ENCODE results near the gene MEF2C. TPM values are rescaled to one million over a fixed set of nuclear protein-coding genes. Genes with fewer than 3 reads are reported as not detected.

MEF2C gene
- total and polyA plus RNA-seq, 2 of the 13 experiments (the other 11 are each of a cell fraction or from before 2014, with no cell fraction given), result 0.02 TPM; not detected in 1

GRCh38 chr5:88895681-88896501, 12.9 kb upstream of the MEF2C start:
- DNase-seq (ENCODE audit: low spot score), result no peak
- WGBS (ENCODE audit: low lambda C conversion rate), result 11% methylated on average over 10 of the region's 10 CpGs
- Histone ChIP-seq H3K4me3 (replicated peaks in 1 of 3; ENCODE audit: insufficient read depth in 1 of 3, low read depth in 2 of 3, low read length in 3 of 3) (no peak overlapping the region), H3K9me3 (ENCODE audit: low read length) (no peaks in the 10 kb centered on the region), H3K36me3 (replicated peaks in 1 of 2; ENCODE audit: control insufficient read depth in 1 of 2, insufficient read depth in 2 of 2, low read length in 2 of 2) (no peaks in the 10 kb centered on the region), H3K4me2 (ENCODE audit: low read depth, low read length) (no peak overlapping the region), H3K9ac (ENCODE audit: insufficient read depth, low read depth, low read length) (no peak overlapping the region), H4K20me1 (ENCODE audit: insufficient read depth, low read length) (no peaks in the 10 kb centered on the region), H3K79me2 (ENCODE audit: insufficient read depth, low read length) (no peaks in the 10 kb centered on the region), H2AFZ (ENCODE audit: low read length) (no peak overlapping the region), H3K27me3 (ENCODE audit: control insufficient read depth in 1 of 2, insufficient read depth in 2 of 2, low read length in 2 of 2) (no peaks in the 10 kb centered on the region; a peak in 1 of 5 replicates), H3K27ac (ENCODE audit: extremely low read length, insufficient read depth, low read length) (no peak overlapping the region), H3K4me1 (ENCODE audit: insufficient read depth, low read length) (no peaks in the 10 kb centered on the region)
- no peak for FAIRE-seq
- ChIA-PET POLR2A (no interaction called here), CTCF (ENCODE audit: low intra/inter-chr PET ratio, low total read pairs) (no interaction called here)
- TF ChIP-seq, protein P1, sequence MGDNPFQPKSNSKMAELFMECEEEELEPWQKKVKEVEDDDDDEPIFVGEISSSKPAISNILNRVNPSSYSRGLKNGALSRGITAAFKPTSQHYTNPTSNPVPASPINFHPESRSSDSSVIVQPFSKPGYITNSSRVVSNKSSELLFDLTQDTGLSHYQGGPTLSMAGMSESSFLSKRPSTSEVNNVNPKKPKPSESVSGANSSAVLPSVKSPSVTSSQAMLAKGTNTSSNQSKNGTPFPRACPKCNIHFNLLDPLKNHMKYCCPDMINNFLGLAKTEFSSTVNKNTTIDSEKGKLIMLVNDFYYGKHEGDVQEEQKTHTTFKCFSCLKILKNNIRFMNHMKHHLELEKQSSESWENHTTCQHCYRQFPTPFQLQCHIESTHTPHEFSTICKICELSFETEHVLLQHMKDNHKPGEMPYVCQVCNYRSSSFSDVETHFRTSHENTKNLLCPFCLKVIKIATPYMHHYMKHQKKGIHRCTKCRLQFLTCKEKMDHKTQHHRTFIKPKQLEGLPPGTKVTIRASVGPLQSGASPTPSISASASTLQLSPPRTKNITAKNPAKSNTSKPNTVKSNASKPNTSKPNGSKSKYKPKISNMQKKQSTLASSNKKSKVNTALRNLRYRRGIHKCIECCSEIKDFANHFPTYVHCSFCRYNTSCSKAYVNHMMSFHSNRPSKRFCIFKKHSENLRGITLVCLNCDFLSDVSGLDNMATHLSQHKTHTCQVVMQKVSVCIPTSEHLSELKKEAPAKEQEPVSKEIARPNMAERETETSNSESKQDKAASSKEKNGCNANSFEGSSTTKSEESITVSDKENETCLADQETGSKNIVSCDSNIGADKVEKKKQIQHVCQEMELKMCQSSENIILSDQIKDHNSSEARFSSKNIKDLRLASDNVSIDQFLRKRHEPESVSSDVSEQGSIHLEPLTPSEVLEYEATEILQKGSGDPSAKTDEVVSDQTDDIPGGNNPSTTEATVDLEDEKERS (CRISPR knock-in tag; IDR thresholded peaks at IDR 0.05), result no peak
- TF ChIP-seq CEBPB (IDR thresholded peaks at IDR 0.05; ENCODE audit: borderline replicate concordance, low read depth, low read length) (peak; percentile 40; the same call in 1 of the 2 replicates), ZNF777 (CRISPR knock-in tag; IDR thresholded peaks at IDR 0.05) (no peak)
- no TSS peak for BruUV-seq (replicated peaks)
- in situ Hi-C loops (cut with HindIII; ENCODE audit: extremely low pct_ligation_motif_present, low pct_unique_long_range_greater_than_20kb), result no loop called here
- ATAC-seq, result no peak
- intact Hi-C loops (cut with micrococcal nuclease; ENCODE audit: unreplicated experiment), result no loop called here

DNA sequence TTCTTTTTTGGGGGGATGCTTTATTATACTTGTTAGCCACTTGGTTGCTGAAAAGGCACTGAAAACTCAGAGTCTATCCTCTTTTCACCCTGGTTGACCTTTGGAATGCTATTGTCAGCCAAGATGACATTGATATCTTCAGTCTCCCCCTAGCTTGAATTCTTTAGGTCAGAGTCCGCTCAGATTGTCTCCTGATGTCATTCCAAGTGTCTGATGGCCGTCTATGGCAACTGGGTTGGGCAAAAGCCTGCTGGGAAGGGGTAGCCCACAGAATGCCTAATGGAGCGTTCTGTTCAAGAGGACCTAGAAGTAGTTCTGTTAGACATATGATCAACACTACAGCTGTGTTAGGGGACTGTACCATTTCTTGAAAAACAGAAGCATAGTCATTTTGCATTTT, 9.7 kb upstream of the MEF2C start:
- ChIA-PET POLR2A (no interaction called here), CTCF (ENCODE audit: low intra/inter-chr PET ratio, low total read pairs) (no interaction called here)
- no peaks in the 10 kb centered on the region for H3K4me1 ChIP-seq (ENCODE audit: insufficient read depth, low read length)
- no peak overlapping the region for H2AFZ ChIP-seq (ENCODE audit: low read length)
- in situ Hi-C loops (cut with HindIII; ENCODE audit: extremely low pct_ligation_motif_present, low pct_unique_long_range_greater_than_20kb) (no loop called here), intact Hi-C loops (cut with micrococcal nuclease; ENCODE audit: unreplicated experiment) (no loop called here)
- H3K27ac ChIP-seq (ENCODE audit: extremely low read length, insufficient read depth, low read length), result no peak overlapping the region
- FAIRE-seq, result no peak
- no peak for ATAC-seq
- no TSS peak for BruUV-seq (replicated peaks)
- H3K79me2 ChIP-seq (ENCODE audit: insufficient read depth, low read length), result no peaks in the 10 kb centered on the region
- no peak for DNase-seq (ENCODE audit: low spot score)
- no peak overlapping the region for H3K9ac ChIP-seq (ENCODE audit: insufficient read depth, low read depth, low read length)
- H3K36me3 ChIP-seq (replicated peaks in 1 of 2; ENCODE audit: control insufficient read depth in 1 of 2, insufficient read depth in 2 of 2, low read length in 2 of 2), result no peaks in the 10 kb centered on the region
- 0% methylated on average over 3 of the region's 3 CpGs for WGBS (ENCODE audit: low lambda C conversion rate)
- H3K4me3 ChIP-seq (replicated peaks in 1 of 3; ENCODE audit: insufficient read depth in 1 of 3, low read depth in 2 of 3, low read length in 3 of 3), result no peak overlapping the region
- H3K9me3 ChIP-seq (ENCODE audit: low read length), result no peaks in the 10 kb centered on the region
- no peak overlapping the region for H3K4me2 ChIP-seq (ENCODE audit: low read depth, low read length)
- H3K27me3 ChIP-seq (ENCODE audit: control insufficient read depth in 1 of 2, insufficient read depth in 2 of 2, low read length in 2 of 2), result no peaks in the 10 kb centered on the region; a peak in 1 of 5 replicates
- no peaks in the 10 kb centered on the region for H4K20me1 ChIP-seq (ENCODE audit: insufficient read depth, low read length)
- TF ChIP-seq FUBP1 (CRISPR knock-in tag; IDR thresholded peaks at IDR 0.05; ENCODE audit: borderline replicate concordance) (no peak), REXO4 (CRISPR knock-in tag; IDR thresholded peaks at IDR 0.05; ENCODE audit: borderline replicate concordance) (no peak), TRAFD1 (CRISPR knock-in tag; IDR thresholded peaks at IDR 0.05; ENCODE audit: borderline replicate concordance) (no peak), ZUFSP (CRISPR knock-in tag; IDR thresholded peaks at IDR 0.05; ENCODE audit: borderline replicate concordance) (no peak)
